Activated CD4-positive, alpha-beta memory T cell treated with anti-CD3 and anti-CD28 coated beads for 36 hours (primary cell): ENCODE results near the gene GOLT1A. TPM values are rescaled to one million over a fixed set of nuclear protein-coding genes. Genes with fewer than 3 reads are reported as not detected.
"Not testable (repeated sequence)": the region's sequence is repeated elsewhere in the genome, so short reads cannot be mapped to it uniquely, and the experiment has no call there.

Source experiments
- CTCF ChIA-PET: fragments of 350-600 bp; sonication (Branson Sonifier 250); formaldehyde crosslinking; loops from one replicate; lab custom pipeline; 2021; ENCODE audit warnings: antibody characterized with exemption, inconsistent platforms; lab: Charles Lee
- POLR2A ChIA-PET: fragments of 350-600 bp; sonication (Branson Sonifier 250); formaldehyde crosslinking; loops from one replicate; lab custom pipeline; 2021; ENCODE audit warnings: antibody characterized with exemption; lab: Charles Lee
- DNase-seq: peaks from one replicate; pipeline ENCODE4 v3.0.0-alpha.2; 2020
- H3K27ac Mint-ChIP-seq: one replicate; pipeline ENCODE4 v1.8.0; 2021; ENCODE audit warnings: mixed read lengths
- H3K27me3 Mint-ChIP-seq: one replicate; pipeline ENCODE4 v1.8.0; 2021; ENCODE audit warnings: mixed read lengths
- H3K36me3 Mint-ChIP-seq: one replicate; pipeline ENCODE4 v1.8.0; 2021; ENCODE audit warnings: mixed read lengths
- H3K4me1 Mint-ChIP-seq: one replicate; pipeline ENCODE4 v1.8.0; 2021; ENCODE audit warnings: low read depth, mixed read lengths
- H3K4me3 Mint-ChIP-seq: one replicate; pipeline ENCODE4 v1.8.0; 2021; ENCODE audit warnings: mild to moderate bottlenecking, mixed read lengths
- H3K9me3 Mint-ChIP-seq: one replicate; pipeline ENCODE4 v1.8.0; 2021; ENCODE audit warnings: mixed read lengths
- intact Hi-C: fragments of 100-400 bp; cut with micrococcal nuclease; formaldehyde crosslinking; loops from one replicate; pipeline ENCODE4 v1.15.1; 2023
- total RNA-seq, 2 experiments: library from RNA; stranded (reverse); gene quantifications; one replicate each; pipeline ENCODE4 v1.2.3, GENCODE V29; 2021

GOLT1A gene
- total RNA-seq, 2 experiments from 2014 or later: 0.27 TPM; not detected in 1

GRCh38 chr1:204241914-204242313 is 28.1 kb upstream of the GOLT1A start:
- no peak for DNase-seq
- H3K27ac Mint-ChIP-seq: no peak overlapping the region

DNA sequence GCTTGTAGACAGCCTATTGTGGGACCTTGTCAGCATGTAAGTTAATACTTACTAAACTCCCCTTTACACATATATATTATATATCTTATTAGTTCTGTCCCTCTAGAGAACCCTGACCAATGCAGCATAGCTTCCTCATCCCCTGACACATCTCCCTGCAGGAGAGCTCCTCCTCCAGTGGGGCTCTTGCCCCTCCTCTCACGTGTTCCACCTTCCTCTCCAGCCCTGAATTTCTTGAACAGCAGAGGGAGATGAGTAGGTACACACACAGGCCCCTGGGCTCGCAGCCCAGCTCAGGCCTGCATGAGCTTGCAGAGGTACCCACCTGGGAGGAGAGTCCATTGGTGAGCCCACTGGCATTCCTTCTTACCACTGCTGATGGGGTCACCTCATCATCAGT is 27.3 kb upstream of the GOLT1A start:
- CTCF ChIA-PET: interaction anchor here (1.1 kb wide), 1 partner anchor 36 kb away, joined by 3 read pairs; no protein-coding TSS in a partner anchor
- Mint-ChIP-seq H3K9me3 (no peaks in the 10 kb centered on the region), H3K36me3 (no peaks in the 10 kb centered on the region), H3K27ac (no peak overlapping the region), H3K4me1 (no peaks in the 10 kb centered on the region), H3K4me3 (no peak overlapping the region), H3K27me3 (no peaks in the 10 kb centered on the region)
- POLR2A ChIA-PET: no interaction called here
- DNase-seq: no peak
- intact Hi-C loops: no loop called here

More at GRCh38 chr1:204241914-204242313, 28.1 kb upstream of the GOLT1A start:
- no peaks in the 10 kb centered on the region for H3K27me3 Mint-ChIP-seq
- H3K4me3 Mint-ChIP-seq: no peak overlapping the region
- intact Hi-C loops: no loop called here
- no peaks in the 10 kb centered on the region for H3K9me3 Mint-ChIP-seq
- ChIA-PET POLR2A (no interaction called here), CTCF (no interaction called here)
- H3K4me1 Mint-ChIP-seq: no peaks in the 10 kb centered on the region
- H3K36me3 Mint-ChIP-seq: no peaks in the 10 kb centered on the region

DNA sequence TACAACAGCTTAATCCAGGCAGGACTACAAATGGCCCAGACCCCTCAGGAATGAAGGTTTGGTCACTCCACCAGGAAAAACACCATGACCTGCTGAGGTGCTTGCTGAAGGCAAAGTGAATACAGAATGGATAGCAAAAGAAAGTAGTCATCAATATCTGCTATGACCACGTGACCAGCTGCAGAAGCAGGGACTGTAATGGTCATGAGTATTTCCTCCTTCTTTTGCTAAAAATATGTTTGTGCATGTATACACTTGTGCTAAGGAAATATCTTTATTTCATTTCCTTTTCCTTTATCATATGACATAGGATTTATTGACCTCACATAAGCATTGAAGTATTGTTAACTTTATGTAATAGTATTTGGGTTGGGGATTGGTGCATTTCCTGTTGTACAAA is 26.4 kb upstream of the GOLT1A start:
- Mint-ChIP-seq H3K27ac (no peak overlapping the region), H3K36me3 (no peaks in the 10 kb centered on the region), H3K27me3 (no peaks in the 10 kb centered on the region), H3K4me1 (no peaks in the 10 kb centered on the region), H3K4me3 (no peak overlapping the region), H3K9me3 (no peaks in the 10 kb centered on the region)
- intact Hi-C loops: no loop called here
- no peak for DNase-seq
- ChIA-PET POLR2A (no interaction called here), CTCF (interaction anchor here (1.1 kb wide), 1 partner anchor 35 kb away, joined by 3 read pairs; no protein-coding TSS in a partner anchor)

- H3K36me3 Mint-ChIP-seq, CTCF ChIA-PET, H3K4me3 Mint-ChIP-seq, intact Hi-C loops, H3K27ac Mint-ChIP-seq, H3K27me3 Mint-ChIP-seq, DNase-seq, POLR2A ChIA-PET, H3K4me1 Mint-ChIP-seq, H3K9me3 Mint-ChIP-seq: not testable (repeated sequence)
Observed at GRCh38 chr1:204239401-204239800, 25.6 kb upstream of the GOLT1A start.

GRCh38 chr1:204238520-204238919 is 24.7 kb upstream of the GOLT1A start:
- H3K27me3 Mint-ChIP-seq, CTCF ChIA-PET, DNase-seq, H3K36me3 Mint-ChIP-seq, H3K27ac Mint-ChIP-seq, H3K4me1 Mint-ChIP-seq, H3K9me3 Mint-ChIP-seq, POLR2A ChIA-PET, H3K4me3 Mint-ChIP-seq, intact Hi-C loops: not testable (repeated sequence)

- H3K36me3 Mint-ChIP-seq, DNase-seq, intact Hi-C loops: not testable (repeated sequence)
Observed at GRCh38 chr1:204237515-204237914, 23.7 kb upstream of the GOLT1A start.

GRCh38 chr1:204232526-204232925 is 18.7 kb upstream of the GOLT1A start:
- Mint-ChIP-seq H3K4me3 (no peak overlapping the region), H3K9me3 (no peaks in the 10 kb centered on the region), H3K27me3 (no peaks in the 10 kb centered on the region), H3K27ac (no peak overlapping the region), H3K4me1 (no peaks in the 10 kb centered on the region), H3K36me3 (no peaks in the 10 kb centered on the region)
- intact Hi-C loops: no loop called here
- POLR2A ChIA-PET: no interaction called here
- DNase-seq: no peak
- CTCF ChIA-PET: interaction anchor here (1.6 kb wide), 1 partner anchor 26 kb away, joined by 6 read pairs; no protein-coding TSS in a partner anchor

More at GRCh38 chr1:204237515-204237914, 23.7 kb upstream of the GOLT1A start:
- H3K9me3 Mint-ChIP-seq, POLR2A ChIA-PET, H3K27ac Mint-ChIP-seq, H3K4me3 Mint-ChIP-seq, CTCF ChIA-PET, H3K4me1 Mint-ChIP-seq, H3K27me3 Mint-ChIP-seq: not testable (repeated sequence)

DNA sequence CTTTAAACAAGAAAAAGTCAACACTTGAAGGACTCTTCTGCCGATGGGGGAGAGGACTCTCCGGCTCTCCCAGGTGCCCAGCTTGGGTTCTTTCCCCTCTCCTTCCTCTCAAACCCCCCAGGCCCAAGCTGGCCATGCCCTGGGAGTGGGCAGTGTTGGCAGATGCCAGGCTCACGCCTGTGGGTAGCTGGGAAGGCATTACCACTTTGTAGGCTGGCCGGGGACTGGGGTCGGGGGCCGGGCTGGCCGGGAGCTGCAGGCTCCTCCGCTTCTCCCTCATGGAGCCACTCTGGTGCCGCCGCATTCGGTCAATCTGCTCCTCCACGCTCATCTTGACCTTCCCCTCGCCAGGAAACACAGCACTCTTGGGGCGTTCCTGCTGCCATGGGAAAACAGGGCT is 16.4 kb upstream of the GOLT1A start:
- Mint-ChIP-seq H3K27ac (no peak overlapping the region), H3K36me3 (no peaks in the 10 kb centered on the region), H3K9me3 (no peaks in the 10 kb centered on the region), H3K4me1 (no peaks in the 10 kb centered on the region), H3K4me3 (no peak overlapping the region), H3K27me3 (no peaks in the 10 kb centered on the region)
- CTCF ChIA-PET: interaction anchor here (1.2 to 1.7 kb wide), 3 partner anchors 28 to 134 kb away, joined by 3 to 5 read pairs (median 3); no protein-coding TSS in a partner anchor
- intact Hi-C loops: no loop called here
- no peak for DNase-seq
- POLR2A ChIA-PET: no interaction called here

- Mint-ChIP-seq H3K27ac (no peak overlapping the region), H3K9me3 (no peaks in the 10 kb centered on the region), H3K4me1 (no peaks in the 10 kb centered on the region), H3K27me3 (no peaks in the 10 kb centered on the region), H3K36me3 (no peaks in the 10 kb centered on the region), H3K4me3 (no peak overlapping the region)
- ChIA-PET CTCF (interaction anchor here (1.2 kb wide), 3 partner anchors 22 to 135 kb away, joined by 3 read pairs; no protein-coding TSS in a partner anchor), POLR2A (no interaction called here)
- intact Hi-C loops: no loop called here
- no peak for DNase-seq
Observed at GRCh38 chr1:204228896-204229295, 15.1 kb upstream of the GOLT1A start.

GRCh38 chr1:204227996-204228785 is 14.4 kb upstream of the GOLT1A start:
- Mint-ChIP-seq H3K27me3 (no peaks in the 10 kb centered on the region), H3K9me3 (no peaks in the 10 kb centered on the region), H3K27ac (no peak overlapping the region), H3K4me3 (no peak overlapping the region), H3K4me1 (no peaks in the 10 kb centered on the region), H3K36me3 (no peaks in the 10 kb centered on the region)
- intact Hi-C loops: no loop called here
- POLR2A ChIA-PET: no interaction called here
- no peak for DNase-seq
- CTCF ChIA-PET: interaction anchor here (0.7 to 1.2 kb wide), 2 partner anchors 21 to 22 kb away, joined by 3 to 4 read pairs; no protein-coding TSS in a partner anchor

DNA sequence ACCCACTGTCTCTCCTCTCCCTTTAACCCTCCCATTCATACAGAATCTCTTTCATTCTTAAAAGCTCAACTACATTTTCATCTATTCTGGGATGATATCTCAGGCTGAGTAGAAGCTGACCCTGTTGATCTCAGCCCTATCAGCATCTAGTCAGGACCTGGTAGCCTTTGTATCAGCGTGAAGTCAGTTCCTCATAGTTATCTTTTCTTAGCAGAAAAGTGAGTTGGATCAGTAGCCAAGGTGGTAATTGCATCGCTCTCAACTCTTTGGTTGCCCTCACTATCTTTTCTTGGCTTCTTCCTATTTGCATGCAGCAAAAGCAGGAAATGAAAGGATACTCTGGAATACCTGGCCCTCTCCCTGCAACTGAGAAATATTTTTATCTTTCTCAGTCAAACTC is 13.6 kb upstream of the GOLT1A start:
- no peak for DNase-seq
- intact Hi-C loops: no loop called here
- no peaks in the 10 kb centered on the region for H3K27me3 Mint-ChIP-seq
- no peak overlapping the region for H3K27ac Mint-ChIP-seq
- H3K36me3 Mint-ChIP-seq: no peaks in the 10 kb centered on the region
- CTCF ChIA-PET: interaction anchor here (0.7 to 1.2 kb wide), 2 partner anchors 20 to 21 kb away, joined by 4 read pairs; no protein-coding TSS in a partner anchor
- H3K9me3 Mint-ChIP-seq: no peaks in the 10 kb centered on the region
- H3K4me1 Mint-ChIP-seq: no peaks in the 10 kb centered on the region
- POLR2A ChIA-PET: no interaction called here
- H3K4me3 Mint-ChIP-seq: no peak overlapping the region

- Mint-ChIP-seq H3K9me3 (no peaks in the 10 kb centered on the region), H3K4me1 (no peaks in the 10 kb centered on the region), H3K27ac (no peak overlapping the region), H3K36me3 (no peaks in the 10 kb centered on the region), H3K27me3 (no peaks in the 10 kb centered on the region), H3K4me3 (no peak overlapping the region)
- DNase-seq: no peak
- POLR2A ChIA-PET: no interaction called here
- intact Hi-C loops: no loop called here
- CTCF ChIA-PET: interaction anchor here (1.2 kb wide), 1 partner anchor 19 kb away, joined by 4 read pairs; no protein-coding TSS in a partner anchor
Observed at GRCh38 chr1:204225841-204226735, 12.3 kb upstream of the GOLT1A start.
